Spleen (tissue), 11 donors: Measurements from ENCODE around the gene MARCHF10. TPM values are rescaled to one million over a fixed set of nuclear protein-coding genes. Genes with fewer than 3 reads are reported as not detected.

Experiments
- DNase-seq: peaks from one replicate; pipeline ENCODE4 v3.0.0-alpha.2; 2020
- H3K27ac ChIP-seq, 8 donors: fragments of 200-600 bp; sonication (generic) in 7 of 8; 1 replicate in 4 of 8; 2 replicates in 4 of 8; pipeline versions ENCODE4 v1.5.0 to v1.8.0; 2016 to 2021; ENCODE audit warnings: inconsistent platforms in 4 of 8, mild to moderate bottlenecking in 4 of 8, moderate library complexity in 1 of 8
- H3K27me3 ChIP-seq, 7 donors: fragments of 200-600 bp; sonication (generic) in 6 of 7; replicated peaks in 1 of 7; 1 replicate in 4 of 7; 2 replicates in 3 of 7; pipeline versions ENCODE4 v1.5.0 to v1.8.0; 2016 to 2021; ENCODE audit warnings: inconsistent platforms in 3 of 7, mild to moderate bottlenecking in 1 of 7
- H3K36me3 ChIP-seq, 6 donors: fragments of 200-600 bp; sonication (generic) in 5 of 6; 1 replicate in 4 of 6; 2 replicates in 2 of 6; pipeline versions ENCODE4 v1.5.0 to v1.8.0; 2016 to 2021; ENCODE audit warnings: inconsistent platforms in 2 of 6
- H3K4me1 ChIP-seq, 6 donors: fragments of 200-600 bp; sonication (generic) in 5 of 6; 1 replicate in 3 of 6; 2 replicates in 3 of 6; pipeline versions ENCODE4 v1.5.0 to v1.8.0; 2016 to 2021; ENCODE audit warnings: inconsistent platforms in 3 of 6
- H3K4me3 ChIP-seq, 8 donors: fragments of 200-600 bp; sonication (generic) in 7 of 8; 1 replicate in 4 of 8; 2 replicates in 4 of 8; pipeline versions ENCODE4 v1.5.0 to v1.8.0; 2016 to 2021; ENCODE audit warnings: inconsistent platforms in 4 of 8, mild to moderate bottlenecking in 4 of 8, moderate library complexity in 2 of 8
- H3K9me3 ChIP-seq, 8 donors: fragments of 200-600 bp; sonication (generic) in 7 of 8; 1 replicate in 4 of 8; 2 replicates in 4 of 8; pipeline versions ENCODE4 v1.5.0 to v1.8.0; 2016 to 2021; ENCODE audit warnings: inconsistent platforms in 4 of 8
- CTCF ChIP-seq, 11 experiments: fragments of 200-600 bp in 7 of 11; fragments of 450-650 bp in 4 of 11; sonication (generic) in 4 of 11; IDR thresholded peaks in 8 of 11; conservative IDR thresholded peaks in 3 of 11; 1 replicate in 7 of 11; 2 replicates in 4 of 11; pipeline versions ENCODE4 v1.4.0 to v1.8.0; 2016 to 2021; ENCODE audit warnings: antibody characterized with exemption in 11 of 11, inconsistent platforms in 4 of 11, mild to moderate bottlenecking in 1 of 11
- POLR2A ChIP-seq, 3 donors: fragments of 450-650 bp; IDR thresholded peaks; one replicate each; pipeline ENCODE4 v1.5.1; 2017; ENCODE audit warnings: antibody characterized with exemption in 3 of 3, mild to moderate bottlenecking in 1 of 3
- POLR2AphosphoS5 ChIP-seq, 3 donors: sonication (generic); formaldehyde crosslinking; IDR thresholded peaks; one replicate each; pipeline ENCODE4 v1.5.1; 2017; ENCODE audit warnings: antibody characterized with exemption in 3 of 3
- WGBS, 5 donors: extraction: QIAGEN DNeasy Blood & Tissue Kit in 3 of 5; methylation state at CpG; one replicate each; pipeline versions ENCODE4 v1.1.5 to v1.1.7; 2013 to 2018; 5-methylcytosine and 5-hydroxymethylcytosine counted together
- intact Hi-C: fragments of 100-400 bp; cut with DNase I; formaldehyde crosslinking; loops from one replicate; pipeline ENCODE4 v1.15.0; 2023; ENCODE audit warnings: low total_unique reads
- polyA plus RNA-seq, 3 donors: library from polyadenylated mRNA; stranded (reverse); fragments of 200-250 nt; gene quantifications; one replicate each; pipeline ENCODE4 v1.2.1, GENCODE V29; 2013
- total RNA-seq, 7 donors: library from RNA; depleted of rRNA in 3 of 7; stranded (reverse); fragments of >200 nt in 3 of 7; fragmentation: NEBNext Ultra II Directional in 4 of 7; extraction: Animal tissue kit (Norgen Biotek cat#: 25700) in 4 of 7; gene quantifications; one replicate each; pipeline versions ENCODE4 v1.1.0 to v1.2.1, GENCODE V29; 2016 to 2021
- donor health status: healthy with polysubstance abuse.
- donor health status: DM: no; HTN: no; CAD: no; lungs with moderate emphysema.
- donor health status: DM: no; HTN: no; CAD: no.
- donor health status: Bipolar disorder and iron deficiency.
- donor health status: healthy.
- donor health status: DM: no; HTN: no; CAD: no.
- donor health status: DM: yes; HTN: yes; CAD: no.

Gene MARCHF10
- total and polyA plus RNA-seq, 10 donors: 0.15 to 0.32 (median 0.26) TPM; not detected in 7

DNA sequence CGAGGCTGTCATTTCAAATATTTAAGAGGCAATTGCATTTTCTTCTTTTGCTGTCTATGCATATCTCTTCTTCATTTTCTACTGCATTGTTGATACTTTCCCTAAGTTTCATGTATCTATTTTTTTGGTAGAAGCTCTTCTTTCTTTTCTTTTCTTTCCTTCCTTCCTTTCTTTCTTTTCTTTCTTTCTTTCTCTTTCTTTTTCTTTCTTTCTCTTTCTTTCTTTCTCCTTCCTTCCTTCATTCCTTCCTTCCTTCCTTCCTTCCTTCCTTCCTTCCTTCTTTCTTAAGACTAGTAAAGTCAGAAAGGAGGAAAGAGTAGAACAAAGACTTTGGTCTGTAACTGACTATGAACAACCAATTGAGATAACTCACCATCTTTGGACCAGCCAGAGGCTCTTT, 146.8 kb downstream of the MARCHF10 start:
- intact Hi-C loops: no loop called here
- WGBS, 5 donors: 90 to 100% (median 94%) methylated on average over 1 of the region's 1 CpG

DNA sequence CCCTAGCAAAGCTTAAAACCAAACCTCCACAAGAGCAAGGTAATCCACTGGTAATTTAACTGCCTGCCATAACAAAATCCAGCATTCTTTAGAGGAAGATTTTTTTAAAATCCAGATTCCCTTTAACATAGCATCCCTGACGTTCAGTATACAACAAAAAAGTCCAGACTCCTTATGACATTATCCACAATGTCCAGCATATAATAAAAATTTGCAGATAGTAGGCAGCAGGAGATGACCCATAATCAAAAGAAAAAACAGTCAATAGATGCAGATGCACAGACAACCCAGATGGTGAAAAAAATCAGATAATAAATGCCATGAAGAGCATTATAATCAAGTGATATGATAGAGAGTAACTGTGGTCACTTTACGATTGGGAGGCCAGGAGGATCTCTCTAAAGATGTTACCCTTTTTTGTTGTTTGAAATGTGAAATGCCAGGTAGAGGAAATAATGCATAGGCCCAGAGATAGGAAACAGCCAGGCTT, 147.4 kb downstream of the MARCHF10 start:
- Histone ChIP-seq H3K36me3 (no peaks in the 10 kb centered on the region), H3K27ac (no peak overlapping the region), H3K27me3 (peaks cover 0 to 21% (median 0%) of the 10 kb centered on the region in 7 donors), H3K4me1 (peaks cover 0 to 8% (median 0%) of the 10 kb centered on the region in 6 donors), H3K4me3 (no peak overlapping the region), H3K9me3 (peaks cover 0 to 14% (median 11%) of the 10 kb centered on the region in 8 donors)
- TF ChIP-seq CTCF (IDR thresholded peaks at IDR 0.05 in 8 of 11, conservative IDR thresholded peaks at IDR 0.05 in 3 of 11) (no peak), POLR2AphosphoS5 (IDR thresholded peaks at IDR 0.05) (no peak), POLR2A (IDR thresholded peaks at IDR 0.05) (no peak)
- 91 to 96% (median 94%) methylated on average over 2 of the region's 2 CpGs for WGBS, 5 donors
- DNase-seq: no peak
- intact Hi-C loops: no loop called here

More for the DNA sequence above, 146.8 kb downstream of the MARCHF10 start:
- H3K27ac ChIP-seq: no peak overlapping the region
- H3K27me3 ChIP-seq: peaks cover 0 to 17% (median 0%) of the 10 kb centered on the region in 7 donors
- peaks cover 0 to 5% (median 0%) of the 10 kb centered on the region in 6 donors for H3K4me1 ChIP-seq
- H3K36me3 ChIP-seq: no peaks in the 10 kb centered on the region
- DNase-seq: no peak
- no peak overlapping the region for H3K4me3 ChIP-seq
- TF ChIP-seq POLR2A (IDR thresholded peaks at IDR 0.05) (no peak), CTCF (IDR thresholded peaks at IDR 0.05 in 8 of 11, conservative IDR thresholded peaks at IDR 0.05 in 3 of 11) (no peak), POLR2AphosphoS5 (IDR thresholded peaks at IDR 0.05) (no peak)
- peaks cover 0 to 14% (median 11%) of the 10 kb centered on the region in 8 donors for H3K9me3 ChIP-seq

DNA sequence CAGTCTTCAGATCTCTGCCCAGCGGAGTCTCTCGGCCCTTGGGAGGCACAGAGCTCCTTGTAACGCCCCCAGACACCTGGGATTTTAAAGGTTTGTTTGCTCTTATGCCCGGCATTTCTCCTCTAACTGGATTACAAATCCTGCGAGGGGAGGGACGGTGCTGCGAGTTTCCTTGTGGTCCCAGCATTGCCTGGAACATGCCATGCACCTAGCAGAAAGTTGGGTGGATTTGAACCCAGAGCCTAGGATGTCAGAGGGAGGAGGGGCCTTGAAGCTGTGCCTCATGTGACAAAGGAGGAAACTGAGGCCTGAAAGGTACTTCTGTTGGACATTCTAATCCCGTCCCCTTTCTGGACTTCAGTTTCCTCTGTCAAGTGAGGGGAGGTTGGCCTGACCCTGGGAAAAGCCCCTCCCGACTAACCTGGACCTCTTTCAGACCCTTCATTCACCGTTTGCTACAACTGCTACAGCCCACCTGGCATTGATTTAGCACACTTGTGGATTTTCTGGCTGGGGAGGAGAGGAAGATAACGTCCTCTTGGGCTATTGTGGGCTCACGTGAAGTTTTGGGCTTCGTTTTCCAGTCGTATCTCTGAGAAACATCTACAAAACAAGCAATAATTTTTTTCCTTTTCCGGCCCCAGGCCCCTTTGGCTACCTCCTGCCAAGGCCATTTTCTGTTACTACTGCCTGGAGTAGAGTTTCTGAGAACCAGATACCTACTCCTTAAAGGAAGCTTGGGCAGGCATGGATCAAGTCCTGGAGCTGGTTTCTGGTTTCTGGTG, 149.8 kb downstream of the MARCHF10 start:
- intact Hi-C loops: no loop called here
- WGBS, 5 donors: 82 to 86% (median 85%) methylated on average over 15 of the region's 15 CpGs

More for the DNA sequence above, 149.8 kb downstream of the MARCHF10 start:
- peaks cover 8 to 31% (median 15%) of the 10 kb centered on the region in 6 donors for H3K4me1 ChIP-seq
- H3K4me3 ChIP-seq: no peak overlapping the region
- H3K27ac ChIP-seq: no peak overlapping the region
- H3K9me3 ChIP-seq: peaks cover 0 to 14% (median 11%) of the 10 kb centered on the region in 8 donors
- no peak for DNase-seq
- peaks cover 0 to 40% (median 0%) of the 10 kb centered on the region in 7 donors for H3K27me3 ChIP-seq
- H3K36me3 ChIP-seq: no peaks in the 10 kb centered on the region
- TF ChIP-seq POLR2A (IDR thresholded peaks at IDR 0.05): no peak
- TF ChIP-seq POLR2AphosphoS5 (IDR thresholded peaks at IDR 0.05): no peak
- no peak for TF ChIP-seq CTCF (IDR thresholded peaks at IDR 0.05 in 8 of 11, conservative IDR thresholded peaks at IDR 0.05 in 3 of 11)
